Hepatocyte (in vitro differentiated cells): ENCODE results near the gene PTRH1.

Source experiments
- CTCF ChIP-seq: fragments of 200-600 bp; sonication (generic); IDR thresholded peaks from 2 replicates; pipeline ENCODE4 v1.5.1; 2016; ENCODE audit warnings: antibody characterized with exemption, mild to moderate bottlenecking; ENCODE audit not compliant: poor library complexity
- EZH2 ChIP-seq: fragments of 200-600 bp; sonication (generic); IDR thresholded peaks from 2 replicates; pipeline ENCODE4 v1.6.1; 2016; ENCODE audit warnings: antibody characterized with exemption, mild to moderate bottlenecking, borderline replicate concordance

GRCh38 chr9:127732444-127732843 lies 17.0 kb upstream of the PTRH1 start:
- TF ChIP-seq CTCF (no peak), EZH2 (no peak)
